Amygdala (tissue), 56 donors: ENCODE results near the gene MTR.

Source experiments
- DNase-seq, 56 donors: peaks; one replicate each; lab custom pipeline; 2025; lab: John Stamatoyannopoulos, UW

The MTR gene

DNA sequence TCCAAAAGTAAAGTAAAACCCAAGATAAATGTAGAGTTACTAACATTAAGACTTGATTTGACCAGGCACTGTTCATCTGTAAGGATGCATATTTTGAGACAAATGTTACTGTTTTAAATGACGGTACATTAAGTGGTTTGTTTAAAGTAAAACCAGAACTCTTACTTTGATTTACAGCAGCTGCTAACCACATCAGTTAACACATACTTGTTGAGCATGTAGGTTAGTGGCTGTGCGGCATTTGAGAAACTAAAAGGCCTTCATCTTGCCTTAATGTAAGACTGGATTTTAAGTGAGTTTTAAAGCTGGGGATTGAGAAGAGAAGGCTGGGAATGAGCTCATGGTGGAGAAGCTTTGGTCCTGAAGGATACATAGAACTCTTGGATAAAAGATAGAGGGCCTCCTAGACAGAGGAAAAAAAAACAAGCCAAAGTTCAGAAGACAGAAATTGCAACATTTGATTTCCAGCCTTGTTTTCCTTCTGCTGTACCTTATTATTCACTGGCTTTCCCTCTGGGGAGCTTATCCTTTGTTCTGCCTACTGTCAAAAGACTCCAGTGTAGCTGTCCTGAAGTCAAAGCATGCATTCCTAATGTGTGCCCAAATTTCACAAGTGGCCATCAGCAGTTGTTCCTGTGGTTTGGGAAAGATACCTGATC lies 66.6 kb downstream of the MTR start:
- DNase-seq, result no peak

DNA sequence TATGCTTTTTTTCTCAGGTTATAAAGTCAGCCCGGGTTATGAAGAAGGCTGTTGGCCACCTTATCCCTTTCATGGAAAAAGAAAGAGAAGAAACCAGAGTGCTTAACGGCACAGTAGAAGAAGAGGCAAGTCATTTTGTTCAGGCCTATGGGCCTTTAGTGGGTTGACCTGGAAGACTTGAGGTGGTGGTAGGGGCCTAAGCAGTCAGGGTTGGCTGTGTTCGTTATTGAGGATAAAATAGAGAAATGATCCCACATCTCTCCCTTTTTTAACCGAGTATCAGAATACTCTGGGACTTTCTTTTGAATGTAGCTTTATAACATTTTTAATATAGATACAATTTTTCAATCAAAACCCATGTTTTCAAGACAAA lies 67.1 kb downstream of the MTR start:
- DNase-seq, result no peak

DNA sequence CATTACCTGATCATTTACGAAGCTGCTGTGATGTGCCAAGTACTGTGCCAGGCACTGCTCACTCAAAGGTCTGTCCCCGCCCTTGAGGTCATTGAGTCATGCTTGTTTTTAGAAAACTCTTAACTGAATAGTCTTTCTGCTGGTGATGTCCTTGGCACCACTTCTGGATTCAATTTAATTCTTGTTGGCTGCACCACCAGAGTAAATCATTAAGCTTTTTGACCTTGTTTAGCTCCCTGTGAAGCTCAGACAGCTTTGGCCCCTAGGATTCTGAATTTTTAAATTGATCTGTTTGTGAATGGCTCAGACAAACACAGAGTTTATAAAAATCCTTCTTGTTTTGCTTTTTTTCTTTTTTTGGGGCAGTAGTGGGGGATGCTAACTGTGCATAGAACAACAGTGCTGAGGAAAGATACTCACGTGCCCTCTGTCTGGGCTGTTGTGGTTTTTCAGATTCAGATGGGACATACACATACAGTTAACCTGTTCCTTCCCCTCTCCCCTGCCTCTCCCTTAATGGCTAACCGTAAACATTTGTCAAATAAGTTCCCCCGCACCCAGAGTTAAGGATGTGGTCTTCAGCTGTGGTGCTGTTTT lies 67.6 kb downstream of the MTR start:
- DNase-seq, result peak in 1 of 56 donors; percentile 18

DNA sequence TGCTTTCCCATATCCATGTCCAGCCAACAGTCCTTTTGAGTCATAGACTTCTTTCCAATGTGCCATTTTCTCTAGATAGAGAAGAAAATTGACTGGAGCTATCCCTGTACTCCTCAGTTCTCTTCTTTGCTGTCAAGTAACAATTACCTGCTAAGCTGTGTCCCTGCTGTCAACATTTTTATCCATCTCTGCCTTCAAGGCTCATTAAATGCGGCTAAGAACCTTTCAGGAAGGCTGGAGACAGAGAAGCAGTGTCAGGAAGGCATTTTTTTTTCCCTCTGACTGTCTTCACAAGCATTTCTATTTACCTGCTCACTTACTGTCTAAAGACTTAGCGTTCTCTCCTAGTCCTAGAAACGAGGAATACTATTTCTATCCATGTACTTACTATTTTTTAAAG lies 69.1 kb downstream of the MTR start:
- no peak for DNase-seq

DNA sequence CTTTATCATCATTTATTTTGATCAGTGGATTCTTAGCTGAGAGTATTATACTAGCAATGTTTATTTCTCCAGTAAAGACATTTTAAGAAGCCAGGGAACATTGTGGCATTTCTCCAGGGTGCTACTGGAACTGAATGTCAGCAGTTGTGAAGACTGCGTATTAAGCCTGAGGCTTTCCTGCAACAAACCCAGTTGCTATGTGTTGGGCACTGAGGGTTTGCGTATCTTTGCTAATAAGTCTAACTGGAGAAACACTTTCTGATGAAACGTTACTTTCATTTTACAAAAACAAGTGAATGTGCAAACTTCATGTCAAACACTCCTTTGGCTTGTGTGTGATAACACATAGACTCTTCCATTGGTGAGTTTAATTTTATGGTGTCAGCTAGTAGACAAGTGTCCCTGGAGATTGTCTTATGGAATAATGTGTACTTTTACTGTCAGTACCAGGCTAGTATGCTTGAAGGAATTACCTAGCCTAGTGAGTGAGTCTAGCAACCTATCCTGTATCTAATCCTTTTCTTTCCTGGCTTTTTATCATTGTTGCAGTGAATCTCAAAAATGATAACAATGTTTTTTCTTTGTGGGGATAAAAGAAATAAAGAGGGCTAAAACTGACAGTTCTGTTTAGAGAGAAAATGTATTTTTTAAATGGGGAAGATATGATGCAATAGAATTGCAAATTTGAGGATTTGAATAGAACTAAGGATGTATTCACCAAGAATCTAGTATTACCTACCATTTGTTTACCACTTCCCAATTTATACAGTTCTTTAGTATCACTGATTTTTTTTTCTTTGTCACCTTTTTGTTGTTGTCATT lies 70.1 kb downstream of the MTR start:
- no peak for DNase-seq

DNA sequence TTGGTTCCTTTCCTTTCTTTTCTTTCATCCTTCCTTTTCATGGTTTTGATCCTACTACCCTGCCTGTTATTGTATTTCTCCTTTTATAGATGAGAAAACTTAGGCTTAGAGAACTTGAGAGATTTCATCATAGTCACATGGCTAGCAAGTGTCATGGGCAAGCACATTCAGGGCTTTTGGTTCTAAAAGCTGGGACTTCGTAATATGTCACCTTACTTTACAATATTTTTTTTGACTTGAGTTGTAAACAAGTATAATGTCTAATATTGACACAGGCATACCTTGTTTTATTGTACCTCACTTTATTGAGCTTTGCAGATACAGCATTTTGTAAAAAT lies 70.7 kb downstream of the MTR start:
- DNase-seq, result no peak

DNA sequence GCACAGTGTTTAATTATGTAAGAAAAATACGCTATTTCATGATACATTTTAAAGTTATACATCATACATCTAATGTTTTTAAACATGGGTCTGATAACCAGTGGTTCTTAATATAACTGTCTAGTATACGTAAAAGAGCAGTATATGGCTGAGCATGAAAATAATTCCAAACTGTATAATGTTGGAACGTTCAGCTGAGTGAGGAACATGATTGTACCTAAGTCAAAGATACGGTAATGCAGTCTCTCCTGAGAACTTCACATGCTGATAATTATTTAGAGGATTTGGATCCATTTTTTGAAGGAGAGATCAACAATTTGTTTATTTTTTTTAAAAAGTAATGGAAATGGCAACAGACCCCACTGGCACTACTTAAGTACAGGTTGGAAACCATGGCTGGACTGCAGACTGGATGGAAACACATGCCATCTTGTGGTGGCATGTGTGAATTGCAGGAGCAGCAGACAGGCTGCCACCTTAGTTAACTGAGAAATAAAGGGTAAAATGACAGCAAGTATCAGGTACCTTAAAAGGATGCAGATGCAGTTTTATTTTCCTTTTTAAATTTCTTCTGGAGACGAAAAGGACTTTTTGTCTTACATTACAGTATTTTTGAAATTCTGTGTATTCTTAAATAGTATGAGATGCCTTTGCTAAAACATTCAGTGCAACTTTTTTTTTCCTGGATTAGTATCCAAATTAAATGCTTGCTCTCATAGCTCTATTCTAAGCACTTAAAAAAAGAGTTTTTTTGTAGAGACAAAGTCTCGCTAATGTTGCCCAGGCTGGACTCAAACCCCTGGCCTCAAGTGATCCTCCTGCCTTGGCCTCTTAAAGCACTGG lies 73.8 kb downstream of the MTR start:
- no peak for DNase-seq

DNA sequence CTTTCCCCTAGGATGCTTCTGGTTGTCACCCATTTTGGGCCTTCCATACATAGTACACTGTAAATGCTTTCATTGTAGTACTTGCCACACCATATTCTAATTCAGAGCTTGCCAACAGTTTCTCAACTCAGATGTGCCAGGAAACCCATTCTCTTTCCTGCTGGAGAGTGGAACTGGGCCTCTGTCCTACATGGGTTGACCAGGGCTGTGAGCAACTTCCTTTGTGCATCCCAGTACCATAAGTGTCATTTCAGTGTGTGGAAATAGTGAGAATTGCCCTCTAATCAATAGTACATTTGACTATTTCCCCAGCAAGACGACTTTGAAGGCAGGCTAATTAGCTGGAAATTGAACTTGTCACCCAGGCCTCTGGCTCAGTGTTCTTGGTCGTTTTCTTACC lies 74.8 kb downstream of the MTR start:
- no peak for DNase-seq

DNA sequence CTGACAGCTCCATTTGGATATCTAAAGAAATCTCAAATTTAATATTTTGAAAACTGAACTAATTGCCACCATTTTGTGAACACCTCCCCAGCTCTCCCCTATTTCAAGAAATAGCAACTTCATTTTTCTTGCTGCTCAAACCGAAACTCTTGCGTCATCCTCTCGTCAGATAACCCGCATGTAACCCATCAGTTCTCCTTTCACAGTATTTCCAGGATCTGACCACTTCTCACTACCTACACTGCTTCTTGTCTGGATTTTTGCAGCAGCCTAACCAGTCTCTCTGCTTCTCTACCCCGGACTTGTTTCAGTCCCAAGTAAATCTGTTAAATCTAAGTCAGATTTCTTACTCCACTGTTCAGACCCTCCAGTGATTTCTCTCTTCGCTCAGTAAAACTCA lies 75.6 kb downstream of the MTR start:
- DNase-seq, result peak in 1 of 56 donors; percentile 30

DNA sequence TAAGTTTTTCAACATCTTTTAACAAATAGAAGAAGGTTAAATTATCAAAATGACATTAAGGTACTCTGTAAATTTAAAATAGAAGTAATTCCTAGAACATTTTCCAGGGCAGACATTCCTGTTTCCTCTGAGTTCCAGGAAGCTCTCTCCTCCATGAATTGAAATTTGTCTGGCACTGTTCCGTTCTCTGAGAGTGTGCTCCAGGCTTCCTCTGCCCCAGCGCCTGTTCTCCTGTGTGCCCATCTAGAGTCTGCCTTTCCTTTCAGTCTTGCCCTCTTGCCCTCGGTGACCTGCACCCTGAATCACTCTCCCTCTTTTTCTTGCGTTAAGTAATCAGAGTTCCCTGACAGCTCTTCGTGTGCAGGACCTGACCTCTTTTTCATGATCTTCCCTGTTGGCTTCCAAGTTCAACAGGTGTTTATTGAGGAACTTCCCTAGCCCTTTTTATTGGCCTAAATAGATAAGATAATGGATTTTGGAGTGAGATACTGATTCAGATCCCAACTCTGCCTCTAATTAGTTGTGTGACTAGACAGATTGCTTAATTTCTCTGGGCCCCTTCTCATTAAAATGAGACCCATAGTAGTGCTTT lies 77.1 kb downstream of the MTR start:
- no peak for DNase-seq

DNA sequence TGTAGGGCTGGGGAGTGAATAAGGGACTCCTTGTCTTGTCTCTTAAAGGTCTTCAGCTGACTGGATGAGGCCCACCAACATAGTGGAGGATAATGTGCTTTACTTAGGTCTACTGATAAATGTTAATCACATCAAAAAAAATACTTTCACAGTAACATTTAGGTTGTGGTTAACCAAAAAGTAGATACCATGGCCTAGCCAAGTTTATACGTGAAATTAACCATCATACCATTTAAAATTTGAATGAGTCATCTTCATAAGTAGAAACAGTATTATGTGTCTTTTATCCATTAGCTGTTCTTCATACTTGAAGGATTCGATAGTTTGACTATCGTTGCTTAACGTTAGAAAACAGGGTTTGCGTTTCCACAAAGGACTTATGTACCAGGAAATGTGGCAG lies 80.9 kb downstream of the MTR start:
- no peak for DNase-seq

DNA sequence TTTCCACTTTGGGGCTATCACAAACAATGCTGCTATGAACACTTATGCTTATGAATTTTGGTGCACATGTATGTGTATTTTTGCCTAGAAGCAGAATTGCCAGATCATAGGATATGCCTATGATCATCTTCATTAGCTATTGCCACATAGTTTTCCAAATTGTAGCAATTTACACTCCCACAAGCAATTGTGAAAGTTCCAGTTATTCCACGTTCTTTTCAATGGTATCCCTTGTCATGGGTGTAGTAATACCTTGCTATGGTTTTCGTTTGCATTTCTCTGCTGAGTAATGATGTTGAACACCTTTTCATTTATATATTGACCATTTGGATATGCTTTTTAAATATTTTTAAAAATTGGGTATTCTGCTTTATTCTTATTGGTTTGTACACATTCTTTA lies 82.6 kb downstream of the MTR start:
- no peak for DNase-seq

DNA sequence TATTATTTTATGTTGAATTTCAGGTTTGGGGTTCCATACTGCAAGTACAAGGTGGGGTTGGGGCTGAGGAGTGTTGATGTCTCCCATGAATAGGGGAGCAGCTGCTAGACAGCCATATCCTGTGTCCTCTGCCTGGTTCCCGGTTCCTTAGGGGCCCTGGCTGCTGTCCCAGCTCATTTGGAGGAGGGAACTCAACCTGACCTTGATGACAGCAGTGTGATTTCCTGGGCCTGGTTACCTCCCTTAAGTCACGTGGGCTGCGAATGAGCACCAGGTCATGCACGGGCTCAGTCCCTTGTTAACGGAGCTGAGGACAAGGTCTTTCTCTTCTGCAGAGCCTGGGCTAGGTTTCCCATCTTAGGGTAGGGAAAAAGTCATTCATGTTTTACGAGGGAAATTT lies 85.1 kb downstream of the MTR start:
- DNase-seq, result no peak

DNA sequence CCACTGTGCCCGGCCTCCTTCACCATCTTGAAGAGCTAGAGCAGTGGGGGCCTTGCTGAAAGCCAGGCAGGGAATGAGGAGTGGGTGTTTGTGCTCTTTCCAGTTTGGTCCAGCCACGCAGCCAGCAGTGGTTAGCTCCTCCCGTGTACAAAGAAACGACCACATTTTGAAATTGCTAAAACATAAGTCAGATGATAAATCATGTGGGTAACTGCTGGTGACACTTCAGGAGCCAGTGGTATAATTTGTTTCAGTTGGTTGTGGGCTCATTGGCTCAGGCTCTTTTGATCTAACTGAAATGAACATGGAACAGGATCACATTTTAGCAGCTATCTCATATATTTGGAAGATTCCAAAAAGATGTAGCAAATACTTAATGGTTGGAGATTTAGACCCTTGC lies 87.6 kb downstream of the MTR start:
- DNase-seq, result no peak

DNA sequence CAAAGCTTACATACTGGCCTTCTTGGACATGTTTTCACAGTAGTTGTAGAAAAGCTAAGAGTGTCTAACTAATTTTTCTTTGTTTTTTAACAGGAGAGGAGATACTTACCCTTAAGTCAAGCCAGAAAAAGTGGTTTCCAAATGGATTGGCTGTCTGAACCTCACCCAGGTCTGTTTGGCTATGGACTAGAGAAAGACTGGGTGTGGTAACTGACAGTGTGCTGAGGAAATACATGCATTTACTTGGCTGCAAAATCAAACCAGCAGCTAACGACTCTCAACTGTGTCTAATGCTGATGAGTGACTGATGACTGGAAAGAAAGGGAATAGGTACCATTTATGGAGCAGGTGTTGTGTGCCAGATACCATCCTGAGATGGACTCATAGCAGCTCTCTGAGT lies 91.1 kb downstream of the MTR start:
- DNase-seq, result no peak

DNA sequence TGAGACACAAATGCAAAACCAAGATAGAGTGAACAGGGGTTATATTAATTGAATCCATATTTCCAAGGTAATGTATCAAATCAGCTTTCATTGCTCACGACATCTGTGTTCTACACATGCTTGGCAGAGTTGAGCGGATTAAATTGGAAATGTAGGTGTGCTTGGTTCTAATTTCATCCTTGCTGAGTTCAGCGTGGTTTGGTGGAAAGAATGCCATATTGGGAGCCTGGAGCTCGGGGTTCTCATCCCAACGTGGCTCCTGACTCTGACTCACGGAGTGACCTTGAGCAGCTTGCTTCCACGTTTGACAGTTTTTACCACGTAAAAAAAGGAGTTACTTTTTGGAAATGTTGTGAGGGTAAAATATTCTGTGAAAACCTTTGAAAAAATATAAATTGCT lies 92.0 kb downstream of the MTR start:
- DNase-seq, result no peak

DNA sequence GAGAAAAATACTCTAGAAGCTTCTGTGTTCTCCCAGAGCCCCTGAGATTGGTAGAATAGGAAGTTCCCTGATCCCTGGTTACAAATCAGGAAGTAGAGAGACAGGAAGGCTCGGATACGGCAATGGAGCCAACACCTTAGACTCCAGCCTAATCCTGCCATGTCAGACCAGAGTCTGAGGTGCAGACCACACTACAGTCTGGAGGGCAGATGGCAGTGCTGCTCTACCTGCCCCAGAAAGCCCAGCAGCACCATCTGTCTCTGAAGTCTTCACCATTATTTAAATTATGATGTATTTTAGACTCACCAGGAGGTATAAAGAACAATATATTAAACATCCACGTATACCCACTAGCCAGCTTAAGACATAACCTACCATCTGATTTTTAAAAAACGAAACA lies 93.0 kb downstream of the MTR start:
- no peak for DNase-seq

DNA sequence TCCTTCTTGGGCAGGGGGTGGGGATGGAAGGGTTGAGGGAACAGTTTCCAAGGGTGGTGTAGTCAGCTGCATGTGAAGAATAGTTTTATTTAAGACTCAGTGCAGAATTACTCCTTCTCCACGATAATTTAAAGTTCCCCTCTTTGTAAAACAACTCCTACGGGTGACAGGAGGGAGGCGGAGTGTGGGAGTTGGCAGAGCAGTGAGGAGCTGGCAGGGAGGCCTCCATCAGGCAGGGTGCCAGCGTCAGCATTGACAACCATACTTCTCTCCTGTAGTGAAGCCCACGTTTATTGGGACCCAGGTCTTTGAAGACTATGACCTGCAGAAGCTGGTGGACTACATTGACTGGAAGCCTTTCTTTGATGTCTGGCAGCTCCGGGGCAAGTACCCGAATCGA lies 93.8 kb downstream of the MTR start:
- peak in 19 of 56 donors; percentile 8 to 45 (median 22) for DNase-seq

DNA sequence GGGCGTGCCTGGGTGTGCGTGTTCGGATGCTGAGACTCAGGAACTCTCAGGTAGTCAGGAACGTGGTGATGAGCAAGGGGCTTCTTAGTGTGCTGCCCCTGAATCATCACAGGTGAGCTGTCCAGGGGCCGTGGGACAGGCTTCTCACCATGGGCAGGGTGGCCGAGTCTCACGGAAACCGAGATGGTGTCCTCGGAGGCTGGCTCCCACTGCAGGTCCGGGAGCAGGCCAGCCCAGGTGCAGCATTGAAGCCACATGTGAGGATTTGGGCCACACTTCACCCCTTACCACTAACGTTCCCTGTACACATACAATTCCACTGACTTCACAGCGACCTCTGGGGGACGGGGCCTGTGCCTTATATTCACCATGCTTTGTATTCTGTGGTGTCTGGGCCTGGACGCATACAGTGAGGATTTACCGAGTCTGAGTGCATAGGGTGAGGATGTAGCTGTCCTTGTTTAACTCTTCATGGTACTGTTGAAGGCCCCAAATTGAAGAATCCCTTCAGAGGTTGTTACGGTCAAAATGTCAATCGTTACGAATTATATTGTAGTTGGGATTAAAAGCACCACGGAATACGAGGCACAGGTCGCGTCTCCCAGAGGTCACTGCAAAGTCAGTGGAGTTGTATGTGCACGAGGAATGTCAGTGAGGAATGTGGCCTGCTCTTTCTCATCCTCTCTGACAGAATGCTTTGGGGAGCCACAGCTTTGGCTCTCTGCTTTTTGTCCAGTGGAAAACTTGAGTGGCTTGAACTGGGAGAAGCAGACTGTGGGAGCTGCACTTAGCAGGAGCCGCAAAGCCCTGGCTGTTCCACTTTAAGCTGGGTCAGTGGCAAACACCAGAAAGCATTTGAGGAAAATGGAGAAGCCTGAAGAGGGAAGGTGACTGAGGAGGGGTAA lies 95.3 kb downstream of the MTR start:
- no peak for DNase-seq
